Measurements from ENCODE around the gene HABP2. TPM values are rescaled to one million over a fixed set of nuclear protein-coding genes. Genes with fewer than 3 reads are reported as not detected.

HABP2 gene
- total RNA-seq, 1 experiment from 2014 or later = not detected

DNA sequence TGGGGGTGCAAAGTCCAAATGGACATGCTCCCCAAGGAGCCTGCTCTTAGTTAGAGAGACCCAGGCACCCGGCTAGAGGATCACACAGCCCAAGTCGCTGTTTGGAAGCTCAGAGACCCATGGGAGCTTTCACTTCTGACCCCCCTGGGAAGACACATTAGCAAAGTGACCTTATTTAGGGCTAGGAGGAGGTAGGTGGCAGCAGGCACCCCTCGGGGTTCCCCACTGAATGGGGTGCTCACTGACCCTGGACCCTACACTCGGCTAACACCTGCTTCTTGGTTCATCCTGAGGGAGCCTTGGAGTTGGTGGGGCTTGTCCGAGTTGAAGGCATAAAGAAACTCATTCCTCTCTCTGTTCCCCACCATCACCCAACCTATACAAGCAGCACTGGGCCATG is 27.1 kb upstream of the HABP2 start:
- Histone ChIP-seq H3K27ac (ENCODE audit: insufficient read length, low read depth, low read length) (no peak overlapping the region), H2BK120ac (ENCODE audit: low read depth, low read length, poor library complexity, severe bottlenecking) (no peak overlapping the region), H3K23ac (ENCODE audit: insufficient read length, low read depth, low read length) (no peak overlapping the region), H3K79me2 (ENCODE audit: insufficient read depth, low read length) (no peaks in the 10 kb centered on the region), H3K4me2 (ENCODE audit: insufficient read depth, insufficient read length, low read length) (no peak overlapping the region), H3K9ac (ENCODE audit: extremely low read depth, insufficient read length, low read length) (no peak overlapping the region), H4K5ac (ENCODE audit: insufficient read length, low read depth, low read length) (no peak overlapping the region), H2AK5ac (ENCODE audit: insufficient read length, low read length) (no peak overlapping the region), H4K91ac (ENCODE audit: insufficient read length, low read depth, low read length) (no peak overlapping the region), H2BK20ac (ENCODE audit: low read depth, low read length, poor library complexity, severe bottlenecking) (no peak overlapping the region), H2AFZ (ENCODE audit: low read length) (no peak overlapping the region), H3K18ac (ENCODE audit: insufficient read length, low read depth, low read length) (no peak overlapping the region), H3K4me1 (ENCODE audit: insufficient read depth, low read length) (no peaks in the 10 kb centered on the region), H4K20me1 (ENCODE audit: control insufficient read depth, insufficient read depth, insufficient read length) (no peaks in the 10 kb centered on the region), H2BK12ac (ENCODE audit: insufficient read length, low read depth, low read length) (no peak overlapping the region), H3K23me2 (ENCODE audit: insufficient read length, low read depth, low read length, poor library complexity, severe bottlenecking) (no peaks in the 10 kb centered on the region), H2BK15ac (ENCODE audit: low read depth, low read length) (no peak overlapping the region), H3K56ac (ENCODE audit: insufficient read length, low read depth, low read length) (no peak overlapping the region), H3K79me1 (ENCODE audit: insufficient read depth, low read depth, low read length, poor library complexity, severe bottlenecking) (no peaks in the 10 kb centered on the region), H3K4ac (ENCODE audit: low read depth, low read length) (no peak overlapping the region), H3K14ac (ENCODE audit: insufficient read depth, low read length) (no peak overlapping the region), H3K27me3 (ENCODE audit: insufficient read depth, low read length) (no peaks in the 10 kb centered on the region), H2BK5ac (ENCODE audit: insufficient read length, low read length) (no peak overlapping the region), H4K8ac (replicated peaks; ENCODE audit: insufficient read length, low read depth, low read length) (no peak overlapping the region), H3K9me3 (ENCODE audit: control insufficient read depth, low read depth, low read length) (no peaks in the 10 kb centered on the region), H3T11ph (ENCODE audit: low read length) (no peak overlapping the region)
- H3K4me3 Mint-ChIP-seq = no peak overlapping the region
- H3K27ac Mint-ChIP-seq = no peak overlapping the region
- H3K36me3 Mint-ChIP-seq (ENCODE audit: insufficient read depth in 1 of 3, low read depth in 3 of 3) = no peaks in the 10 kb centered on the region
- WGBS (ENCODE audit: extremely low coverage, insufficient read length, low lambda C conversion rate) = no CpG with 5 or more reads among the region's 5 CpGs
- TF ChIP-seq, protein P1, sequence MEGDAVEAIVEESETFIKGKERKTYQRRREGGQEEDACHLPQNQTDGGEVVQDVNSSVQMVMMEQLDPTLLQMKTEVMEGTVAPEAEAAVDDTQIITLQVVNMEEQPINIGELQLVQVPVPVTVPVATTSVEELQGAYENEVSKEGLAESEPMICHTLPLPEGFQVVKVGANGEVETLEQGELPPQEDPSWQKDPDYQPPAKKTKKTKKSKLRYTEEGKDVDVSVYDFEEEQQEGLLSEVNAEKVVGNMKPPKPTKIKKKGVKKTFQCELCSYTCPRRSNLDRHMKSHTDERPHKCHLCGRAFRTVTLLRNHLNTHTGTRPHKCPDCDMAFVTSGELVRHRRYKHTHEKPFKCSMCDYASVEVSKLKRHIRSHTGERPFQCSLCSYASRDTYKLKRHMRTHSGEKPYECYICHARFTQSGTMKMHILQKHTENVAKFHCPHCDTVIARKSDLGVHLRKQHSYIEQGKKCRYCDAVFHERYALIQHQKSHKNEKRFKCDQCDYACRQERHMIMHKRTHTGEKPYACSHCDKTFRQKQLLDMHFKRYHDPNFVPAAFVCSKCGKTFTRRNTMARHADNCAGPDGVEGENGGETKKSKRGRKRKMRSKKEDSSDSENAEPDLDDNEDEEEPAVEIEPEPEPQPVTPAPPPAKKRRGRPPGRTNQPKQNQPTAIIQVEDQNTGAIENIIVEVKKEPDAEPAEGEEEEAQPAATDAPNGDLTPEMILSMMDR (conservative IDR thresholded peaks at IDR 0.05) = no peak
- DNase-seq = no peak
- peaks cover 82% of the 10 kb centered on the region for H3K27me3 Mint-ChIP-seq (ENCODE audit: low read depth)
- H3K4me1 Mint-ChIP-seq = peaks cover 6 to 9% of the 10 kb centered on the region in 2 experiments
- H3K9me3 Mint-ChIP-seq = no peaks in the 10 kb centered on the region; a peak in 1 of 5 replicates
